Prostate gland (tissue), 2 donors: Measurements from ENCODE around the gene ULK4. TPM values are rescaled to one million over a fixed set of nuclear protein-coding genes. Genes with fewer than 3 reads are reported as not detected.

Source experiments
- DNase-seq: peaks from one replicate; pipeline ENCODE4 v3.0.0-alpha.2; 2019; ENCODE audit warnings: low spot score
- H3K27ac ChIP-seq, 2 donors: fragments of 200-600 bp; sonication (generic); 2 replicates each; pipeline ENCODE4 v1.5.1; 2017 to 2019
- H3K27me3 ChIP-seq: fragments of 200-600 bp; sonication (generic); replicated peaks from 2 replicates; pipeline ENCODE4 v1.5.1; 2019; ENCODE audit not compliant: insufficient read depth
- H3K36me3 ChIP-seq, 2 donors: fragments of 200-600 bp; sonication (generic); 1 replicate in 1 of 2; 2 replicates in 1 of 2; pipeline versions ENCODE4 v1.5.1 to v1.8.1; 2017 to 2019
- H3K4me1 ChIP-seq: fragments of 200-600 bp; sonication (generic); replicated peaks from 2 replicates; pipeline ENCODE4 v1.5.1; 2019
- H3K4me3 ChIP-seq, 2 donors: fragments of 200-600 bp; sonication (generic); 2 replicates each; pipeline ENCODE4 v1.5.1; 2017 to 2019
- H3K9me3 ChIP-seq: fragments of 200-600 bp; sonication (generic); 2 replicates; pipeline ENCODE4 v1.5.1; 2017
- POLR2A ChIP-seq: fragments of 450-650 bp; IDR thresholded peaks from one replicate; pipeline ENCODE4 v1.6.1; 2016; ENCODE audit warnings: antibody characterized with exemption, mild to moderate bottlenecking
- POLR2AphosphoS5 ChIP-seq: sonication (generic); formaldehyde crosslinking; IDR thresholded peaks from one replicate; pipeline ENCODE4 v1.6.1; 2017; ENCODE audit warnings: antibody characterized with exemption
- WGBS: methylation state at CpG from one replicate; pipeline ENCODE4 v1.1.5; 2018; 5-methylcytosine and 5-hydroxymethylcytosine counted together
- intact Hi-C: fragments of 100-400 bp; cut with DNase I; formaldehyde crosslinking; loops from one replicate; pipeline ENCODE4 v1.14.2; 2022
- total RNA-seq, 2 donors: library from RNA; depleted of rRNA; stranded (reverse); fragments of >200 nt; gene quantifications; one replicate each; pipeline ENCODE4 v1.1.0, GENCODE V29; 2016
- TF ChIP-seq, protein P1 (sequence below), 4 experiments: fragments of 200-600 bp in 2 of 4; fragments of 450-650 bp in 2 of 4; sonication (generic) in 2 of 4; IDR thresholded peaks; 1 replicate in 3 of 4; 2 replicates in 1 of 4; pipeline ENCODE4 v1.5.1; 2016 to 2019; ENCODE audit warnings: antibody characterized with exemption in 4 of 4, mild to moderate bottlenecking in 2 of 4, moderate library complexity in 2 of 4

The ULK4 gene
- total RNA-seq, 2 donors from 2014 or later = 23.1 to 33.7 TPM

DNA sequence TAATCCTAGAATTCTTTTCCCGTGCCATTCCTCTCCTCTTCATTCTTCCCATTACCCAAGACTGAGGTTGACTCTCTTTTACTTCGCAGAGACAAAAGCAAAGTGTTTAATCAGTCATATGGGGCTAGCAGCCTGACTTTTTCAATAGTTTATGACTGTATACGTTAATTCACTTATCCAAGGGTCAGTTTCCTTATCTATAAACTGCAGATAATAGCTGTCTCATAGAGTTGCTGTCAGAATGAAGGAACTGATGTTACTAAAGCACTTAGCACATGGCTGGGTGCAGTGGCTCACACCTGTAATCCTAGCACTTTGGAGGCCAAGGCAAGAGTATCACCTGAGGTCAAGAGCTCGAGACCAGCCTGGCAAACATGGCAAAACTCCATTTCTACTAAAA is 43.5 kb upstream of the ULK4 start:
- TF ChIP-seq POLR2A (no peak), POLR2AphosphoS5 (no peak)
- TF ChIP-seq, protein P1, sequence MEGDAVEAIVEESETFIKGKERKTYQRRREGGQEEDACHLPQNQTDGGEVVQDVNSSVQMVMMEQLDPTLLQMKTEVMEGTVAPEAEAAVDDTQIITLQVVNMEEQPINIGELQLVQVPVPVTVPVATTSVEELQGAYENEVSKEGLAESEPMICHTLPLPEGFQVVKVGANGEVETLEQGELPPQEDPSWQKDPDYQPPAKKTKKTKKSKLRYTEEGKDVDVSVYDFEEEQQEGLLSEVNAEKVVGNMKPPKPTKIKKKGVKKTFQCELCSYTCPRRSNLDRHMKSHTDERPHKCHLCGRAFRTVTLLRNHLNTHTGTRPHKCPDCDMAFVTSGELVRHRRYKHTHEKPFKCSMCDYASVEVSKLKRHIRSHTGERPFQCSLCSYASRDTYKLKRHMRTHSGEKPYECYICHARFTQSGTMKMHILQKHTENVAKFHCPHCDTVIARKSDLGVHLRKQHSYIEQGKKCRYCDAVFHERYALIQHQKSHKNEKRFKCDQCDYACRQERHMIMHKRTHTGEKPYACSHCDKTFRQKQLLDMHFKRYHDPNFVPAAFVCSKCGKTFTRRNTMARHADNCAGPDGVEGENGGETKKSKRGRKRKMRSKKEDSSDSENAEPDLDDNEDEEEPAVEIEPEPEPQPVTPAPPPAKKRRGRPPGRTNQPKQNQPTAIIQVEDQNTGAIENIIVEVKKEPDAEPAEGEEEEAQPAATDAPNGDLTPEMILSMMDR (IDR thresholded peaks at IDR 0.05) = no peak
- intact Hi-C loops = no loop called here
- Histone ChIP-seq H3K4me1 (no peaks in the 10 kb centered on the region), H3K27ac (no peak overlapping the region), H3K4me3 (no peak overlapping the region), H3K27me3 (no peaks in the 10 kb centered on the region), H3K9me3 (no peaks in the 10 kb centered on the region), H3K36me3 (no peaks in the 10 kb centered on the region)
- WGBS = 71% methylated on average over 4 of the region's 4 CpGs
- no peak for DNase-seq

DNA sequence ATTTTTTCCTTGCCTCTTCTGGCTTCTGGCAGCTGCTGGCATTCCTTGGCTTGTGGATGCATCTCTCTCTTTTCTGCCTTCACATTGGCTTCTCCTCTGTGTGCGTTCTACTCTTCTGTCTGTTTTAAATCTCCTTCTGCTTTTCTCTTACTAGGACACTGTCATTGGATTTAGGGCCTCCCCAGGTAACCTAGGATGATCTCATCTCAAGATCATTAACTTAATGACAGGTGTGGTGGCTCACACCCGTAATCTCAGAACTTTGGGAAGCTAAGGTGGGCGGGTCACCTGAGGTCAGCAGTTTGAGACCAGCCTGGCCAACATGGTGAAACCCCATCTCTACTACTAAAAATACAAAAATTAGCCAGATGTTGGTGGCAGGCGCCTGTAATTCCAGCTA is 40.9 kb upstream of the ULK4 start:
- intact Hi-C loops = no loop called here
- Histone ChIP-seq H3K36me3 (no peaks in the 10 kb centered on the region), H3K27me3 (no peaks in the 10 kb centered on the region), H3K4me1 (no peaks in the 10 kb centered on the region), H3K27ac (no peak overlapping the region), H3K9me3 (no peaks in the 10 kb centered on the region), H3K4me3 (no peak overlapping the region)
- TF ChIP-seq, protein P1 (IDR thresholded peaks at IDR 0.05) = no peak
- TF ChIP-seq POLR2A (no peak), POLR2AphosphoS5 (no peak)
- no peak for DNase-seq
- 90% methylated on average over 4 of the region's 4 CpGs for WGBS

DNA sequence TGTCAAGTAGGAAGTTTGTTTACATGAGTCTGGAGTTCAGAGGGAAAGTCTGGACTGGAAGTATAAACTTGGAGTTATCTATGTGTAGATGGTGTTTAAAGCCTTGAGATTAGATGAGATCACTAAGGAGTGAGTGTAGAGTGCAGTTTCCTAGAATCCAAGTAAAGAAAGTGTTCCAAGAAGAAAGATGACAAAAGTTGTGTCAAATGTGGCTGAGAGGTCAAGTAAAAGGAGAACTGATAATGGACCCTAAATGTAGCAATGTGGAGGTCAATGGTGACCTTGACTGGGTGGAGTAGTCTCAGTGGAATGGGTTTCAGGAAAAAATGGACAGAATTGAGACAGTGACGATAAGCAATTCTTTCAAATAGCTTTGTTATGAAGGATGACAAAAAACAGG is 39.9 kb upstream of the ULK4 start:
- no peaks in the 10 kb centered on the region for H3K9me3 ChIP-seq
- 100% methylated on average over 1 of the region's 1 CpG for WGBS
- no peaks in the 10 kb centered on the region for H3K4me1 ChIP-seq
- no peaks in the 10 kb centered on the region for H3K36me3 ChIP-seq
- TF ChIP-seq POLR2A = no peak
- TF ChIP-seq, protein P1 (IDR thresholded peaks at IDR 0.05) = no peak
- no peak for TF ChIP-seq POLR2AphosphoS5
- no peaks in the 10 kb centered on the region for H3K27me3 ChIP-seq
- intact Hi-C loops = no loop called here
- H3K27ac ChIP-seq = no peak overlapping the region
- DNase-seq = no peak
- H3K4me3 ChIP-seq = no peak overlapping the region

DNA sequence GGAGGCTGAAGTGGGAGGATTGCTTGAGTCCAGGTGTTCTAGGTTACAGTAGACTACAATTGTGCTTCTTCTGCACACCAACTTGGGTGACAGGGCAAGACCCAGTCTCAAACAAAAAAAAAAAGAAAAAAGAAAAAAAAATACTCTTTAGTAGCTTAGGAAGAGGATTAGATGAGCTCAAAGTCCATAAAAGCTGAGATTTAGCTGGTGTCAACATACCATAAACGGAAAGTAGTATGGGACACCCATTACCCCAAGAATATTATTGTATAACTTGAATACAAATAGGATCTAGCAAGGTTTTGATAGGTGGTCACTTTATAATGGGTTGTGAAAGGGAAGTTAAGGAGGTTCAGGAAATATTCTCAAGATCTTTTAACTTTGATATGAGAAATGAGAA is 38.0 kb upstream of the ULK4 start:
- no peaks in the 10 kb centered on the region for H3K9me3 ChIP-seq
- intact Hi-C loops = no loop called here
- WGBS = 85% methylated on average over 1 of the region's 1 CpG
- H3K27me3 ChIP-seq = no peaks in the 10 kb centered on the region
- no peaks in the 10 kb centered on the region for H3K36me3 ChIP-seq
- no peak for DNase-seq
- no peak overlapping the region for H3K27ac ChIP-seq
- no peaks in the 10 kb centered on the region for H3K4me1 ChIP-seq
- no peak overlapping the region for H3K4me3 ChIP-seq
- TF ChIP-seq POLR2A = no peak
- no peak for TF ChIP-seq POLR2AphosphoS5
- TF ChIP-seq, protein P1 (IDR thresholded peaks at IDR 0.05) = no peak

DNA sequence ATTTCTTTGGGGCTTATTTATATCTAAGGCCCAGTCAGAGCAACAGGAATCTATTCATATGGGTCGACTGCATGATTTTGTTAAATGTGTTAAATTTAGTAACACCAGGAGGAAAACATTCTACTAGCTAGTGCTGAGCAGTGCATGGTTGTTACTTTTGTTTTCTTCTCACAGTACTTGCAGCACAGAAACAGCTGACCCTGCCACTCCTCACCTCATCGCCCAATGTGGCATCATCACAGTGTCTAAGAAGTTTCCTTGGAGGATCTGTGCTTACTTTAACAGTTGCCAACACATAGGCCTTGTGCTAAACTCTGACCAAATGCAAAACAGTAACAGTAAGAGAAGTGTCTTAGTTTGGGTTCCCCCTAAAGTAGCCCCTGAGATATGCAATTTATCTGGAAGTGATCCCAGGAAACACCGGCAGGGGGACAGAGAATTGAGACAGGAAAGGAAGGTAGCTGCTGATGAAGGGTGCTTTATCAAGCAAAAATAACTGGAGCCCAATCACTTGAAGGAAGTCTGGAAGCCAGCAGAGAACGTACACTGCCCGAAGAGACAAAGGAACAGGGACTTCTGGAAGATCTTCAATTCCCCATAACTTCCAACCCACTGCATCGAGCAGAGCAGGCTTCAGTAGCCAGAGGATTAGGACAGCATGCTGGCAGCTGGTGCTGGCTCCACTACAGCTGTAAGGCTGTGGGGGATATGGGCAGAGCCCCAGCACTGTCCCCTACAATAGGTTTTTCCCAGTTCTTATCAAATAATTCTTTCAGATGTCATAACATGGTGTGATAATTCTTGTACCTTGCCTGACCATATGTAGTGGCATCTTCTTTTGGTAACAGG is 36.0 kb upstream of the ULK4 start:
- WGBS = 37% methylated on average over 6 of the region's 6 CpGs
- no peaks in the 10 kb centered on the region for H3K27me3 ChIP-seq
- intact Hi-C loops = no loop called here
- H3K27ac ChIP-seq = no peak overlapping the region
- no peaks in the 10 kb centered on the region for H3K9me3 ChIP-seq
- no peaks in the 10 kb centered on the region for H3K4me1 ChIP-seq
- H3K36me3 ChIP-seq = no peaks in the 10 kb centered on the region
- DNase-seq = no peak
- no peak overlapping the region for H3K4me3 ChIP-seq
- no peak for TF ChIP-seq POLR2A
- TF ChIP-seq, protein P1 (IDR thresholded peaks at IDR 0.05) = peak in 2 of 4 experiments; percentile 9 to 21
- TF ChIP-seq POLR2AphosphoS5 = no peak
